ENCODE data around the gene THUMPD1.

- no peak for TF ChIP-seq CTCF (IDR thresholded peaks at IDR 0.05; ENCODE audit: insufficient read depth, low read length, poor library complexity, severe bottlenecking)
- TF ChIP-seq EZH2phosphoT487 (conservative IDR thresholded peaks at IDR 0.05; ENCODE audit: low read length), result no peak
Observed at GRCh38 chr16:20767577-20767976, 26.0 kb upstream of the THUMPD1 start.

All from SU-DHL-6 (cell line).